Cardiac septum (tissue), 1 donor: ENCODE measurements around the gene XYLT1. TPM values are rescaled to one million over a fixed set of nuclear protein-coding genes. Genes with fewer than 3 reads are reported as not detected.
"Not testable (repeated sequence)": the region's sequence is repeated elsewhere in the genome, so short reads cannot be mapped to it uniquely, and the experiment has no call there.

Experiments
- DNase-seq: peaks from one replicate; pipeline ENCODE4 v3.0.0-alpha.2; 2020; ENCODE audit warnings: low spot score
- intact Hi-C: fragments of 100-400 bp; cut with DNase I; formaldehyde crosslinking; loops from one replicate; pipeline ENCODE4 v1.14.0; 2022
- total RNA-seq: library from RNA; stranded (reverse); fragmentation: NEBNext Ultra II Directional; extraction: Animal tissue kit (Norgen Biotek cat#: 25700); gene quantifications from one replicate; pipeline ENCODE4 v1.2.1, GENCODE V29; 2021
- donor health status: DM: no; HTN: no; CAD: no.

XYLT1 gene
- total RNA-seq, 1 donor from 2014 or later = 2.9 TPM

GRCh38 chr16:17496891-17497290 is 26.1 kb upstream of the XYLT1 start:
- intact Hi-C loops = no loop called here
- DNase-seq = no peak

- DNase-seq = no peak
- intact Hi-C loops = no loop called here
These were observed 22.3 kb upstream of the XYLT1 start for GRCh38 chr16:17493012-17493411.

GRCh38 chr16:17491140-17491662 is 20.4 kb upstream of the XYLT1 start:
- no peak for DNase-seq
- intact Hi-C loops = no loop called here

- no peak for DNase-seq
- intact Hi-C loops = no loop called here
These were observed 17.7 kb upstream of the XYLT1 start for GRCh38 chr16:17488506-17488905.

GRCh38 chr16:17483351-17483750 is 12.6 kb upstream of the XYLT1 start:
- DNase-seq = no peak
- intact Hi-C loops = no loop called here

GRCh38 chr16:17482341-17482740 is 11.6 kb upstream of the XYLT1 start:
- DNase-seq, intact Hi-C loops: not testable (repeated sequence)

GRCh38 chr16:17481736-17482135 is 11.0 kb upstream of the XYLT1 start:
- no peak for DNase-seq
- intact Hi-C loops = no loop called here

GRCh38 chr16:17477260-17477545 is 6.4 kb upstream of the XYLT1 start:
- DNase-seq, intact Hi-C loops: not testable (repeated sequence)

DNA sequence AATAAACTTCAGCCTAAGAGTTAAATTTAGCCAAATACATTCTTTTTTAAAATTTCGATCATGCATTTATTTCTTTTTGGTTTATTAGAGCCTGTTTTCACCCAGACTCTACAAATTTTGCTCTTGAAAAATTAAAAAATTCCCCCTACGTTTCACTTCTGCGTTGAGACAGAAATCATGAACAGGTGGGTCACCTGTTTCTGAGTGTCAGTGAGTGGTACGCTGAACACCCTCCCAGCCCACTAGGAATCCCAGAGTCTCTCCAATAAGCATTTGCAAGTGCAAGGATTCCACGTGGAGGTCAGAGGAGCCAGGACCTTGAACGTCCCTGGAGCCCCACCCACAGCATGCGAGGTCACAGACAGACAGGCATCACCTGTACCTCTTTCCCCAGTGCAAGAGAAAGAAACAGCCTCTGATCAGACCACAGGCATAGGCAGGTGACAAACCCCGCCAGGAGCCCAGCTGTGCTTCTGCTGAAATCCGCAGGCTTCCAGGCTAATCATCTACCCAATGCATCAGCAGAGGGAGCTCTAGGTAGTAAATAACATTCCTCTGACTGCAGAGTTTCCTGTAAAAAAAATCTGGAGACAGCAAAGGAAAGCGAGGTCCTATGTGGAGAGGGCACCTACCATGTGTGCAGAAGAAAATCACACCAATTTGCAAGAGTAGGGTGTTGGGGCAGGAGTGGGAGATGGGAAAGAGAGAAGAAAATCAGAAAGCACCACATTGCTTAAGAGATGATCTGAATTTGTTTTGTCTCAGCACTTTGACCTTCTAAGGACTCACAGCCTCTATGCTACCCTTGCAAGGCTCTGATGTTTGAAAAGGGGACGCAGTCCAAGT is 5.9 kb upstream of the XYLT1 start:
- DNase-seq = no peak
- intact Hi-C loops = no loop called here

GRCh38 chr16:17475104-17475503 is 4.3 kb upstream of the XYLT1 start:
- DNase-seq = no peak
- intact Hi-C loops = no loop called here

DNA sequence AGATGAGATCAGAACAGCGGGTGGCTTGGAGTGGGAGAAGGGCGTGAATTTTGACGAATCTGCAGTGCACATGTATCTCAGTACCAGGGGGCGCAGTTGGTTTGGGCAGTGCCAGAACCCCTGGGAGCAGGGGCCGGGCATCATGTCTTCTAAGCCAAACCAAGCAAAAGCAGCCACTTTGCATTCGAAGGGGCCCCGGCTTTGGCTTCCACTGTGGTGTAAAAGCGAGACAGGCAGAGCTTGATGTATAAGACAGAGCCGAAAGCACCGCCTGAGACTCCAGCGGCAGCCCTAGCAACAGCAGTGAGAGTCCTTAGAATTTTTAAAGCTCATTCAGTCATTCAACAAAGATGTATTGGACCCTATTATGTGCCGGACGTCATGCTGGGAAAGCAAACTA is 3.8 kb upstream of the XYLT1 start:
- intact Hi-C loops = no loop called here
- no peak for DNase-seq

DNA sequence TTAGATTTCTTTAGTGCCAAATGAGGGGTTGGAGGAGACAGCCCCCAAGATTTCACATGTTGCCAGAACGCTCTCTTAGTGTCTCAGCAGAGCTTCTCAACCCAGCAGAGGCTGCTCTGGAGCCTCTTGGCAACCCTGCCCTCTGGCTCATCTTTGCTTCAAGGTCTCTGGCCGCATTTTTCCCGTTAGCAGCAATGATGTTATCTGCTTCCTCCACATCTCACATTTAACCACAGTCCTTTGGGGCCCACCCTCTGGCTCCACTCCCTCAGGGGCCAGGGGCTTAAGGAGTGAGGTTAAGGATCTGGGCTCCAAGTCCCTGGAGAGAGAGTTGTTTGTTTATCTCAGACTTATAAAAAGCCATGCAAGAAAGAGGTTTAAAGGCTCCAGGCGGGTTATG is 3.3 kb upstream of the XYLT1 start:
- intact Hi-C loops = no loop called here
- DNase-seq = no peak

DNA sequence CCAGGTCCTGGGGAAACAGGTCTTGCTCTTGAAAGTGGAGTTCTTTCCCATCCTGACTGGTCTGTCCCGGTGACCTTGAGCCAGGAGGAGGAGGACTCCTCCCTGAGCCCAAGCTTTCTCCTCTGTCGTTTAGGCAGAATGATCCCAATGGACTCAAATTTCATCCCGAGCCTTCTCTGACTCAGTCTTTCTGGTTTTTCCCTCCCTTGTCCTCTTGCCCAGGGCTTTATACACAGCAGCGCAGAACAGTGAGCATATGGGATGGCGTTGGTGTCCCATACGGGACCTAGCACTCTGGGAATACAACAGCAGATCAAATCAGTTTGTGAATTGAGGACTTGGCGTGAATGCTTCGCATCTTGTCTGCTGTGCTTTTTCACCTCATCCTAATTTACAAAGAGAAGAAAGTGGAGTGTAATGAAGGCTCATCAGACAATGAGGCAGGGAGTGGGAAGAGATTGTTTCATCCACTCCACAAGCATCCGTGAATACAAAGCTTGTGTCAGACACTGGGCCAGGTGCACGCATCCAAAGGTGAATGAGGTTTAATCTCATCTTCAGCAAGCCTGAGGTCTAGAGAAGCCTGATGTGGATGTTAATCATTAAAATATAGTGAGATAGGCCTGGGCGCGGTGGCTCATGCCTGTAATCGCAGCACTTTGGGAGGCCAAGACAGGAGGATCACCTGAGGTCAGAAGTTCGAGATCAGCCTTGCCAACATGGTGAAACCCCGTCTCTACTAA is 1.1 kb upstream of the XYLT1 start:
- intact Hi-C loops = no loop called here
- no peak for DNase-seq

DNA sequence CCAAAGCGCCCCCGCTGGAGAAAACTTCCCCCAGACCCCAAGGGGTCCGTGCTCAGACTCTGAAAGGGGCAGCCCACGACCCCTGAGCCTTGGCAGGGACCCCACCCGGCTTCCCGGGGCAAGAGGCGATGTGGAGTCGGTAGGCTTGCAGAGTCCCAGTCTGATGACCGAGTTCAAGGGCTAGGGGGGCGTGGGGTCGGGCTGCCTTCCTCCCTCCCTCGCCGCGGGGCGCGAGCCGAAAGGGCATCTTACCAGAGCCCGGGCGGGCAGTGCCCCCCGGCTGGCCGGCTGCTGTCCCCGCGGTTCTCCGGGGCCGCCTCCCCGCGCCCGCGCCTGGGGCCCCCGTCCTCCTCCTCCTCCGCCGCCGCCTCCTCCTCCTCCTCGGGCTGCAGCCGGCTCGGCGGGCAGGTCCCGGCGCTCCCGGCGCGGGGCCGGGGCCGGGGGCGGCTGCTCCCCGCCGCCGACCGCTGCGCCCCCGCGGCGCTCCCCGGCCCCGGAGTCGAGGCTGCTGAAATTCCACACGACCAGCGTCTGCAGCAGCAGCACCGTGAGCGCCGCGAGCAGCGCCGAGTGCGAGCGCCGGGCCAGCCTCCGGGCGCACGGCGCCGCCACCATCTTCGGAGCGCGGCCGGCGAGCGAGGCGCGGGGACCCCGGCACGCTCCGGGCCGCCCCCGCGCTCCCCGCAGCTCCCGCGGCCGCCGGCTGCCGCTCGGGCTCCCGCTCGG is 415 bp downstream of the XYLT1 start:
- intact Hi-C loops = no loop called here
- DNase-seq = no peak

GRCh38 chr16:17469741-17470181 is 999 bp downstream of the XYLT1 start:
- DNase-seq = no peak
- intact Hi-C loops = loop anchor here (5.0 to 10.0 kb wide), 4 partner anchors 192 to 607 kb away; no protein-coding TSS in a partner anchor

- DNase-seq = no peak
- intact Hi-C loops = loop anchor here (5.0 to 10.0 kb wide), 4 partner anchors 192 to 607 kb away; no protein-coding TSS in a partner anchor
These were observed 1.6 kb downstream of the XYLT1 start for GRCh38 chr16:17469011-17469740.

- no peak for DNase-seq
- intact Hi-C loops = loop anchor here (5.0 to 10.0 kb wide), 4 partner anchors 191 to 606 kb away; no protein-coding TSS in a partner anchor
These were observed 2.1 kb downstream of the XYLT1 start for GRCh38 chr16:17468611-17469010.

GRCh38 chr16:17467923-17468540 is 2.7 kb downstream of the XYLT1 start:
- DNase-seq = no peak
- intact Hi-C loops = loop anchor here (5.0 to 10.0 kb wide), 4 partner anchors 191 to 606 kb away; no protein-coding TSS in a partner anchor

DNA sequence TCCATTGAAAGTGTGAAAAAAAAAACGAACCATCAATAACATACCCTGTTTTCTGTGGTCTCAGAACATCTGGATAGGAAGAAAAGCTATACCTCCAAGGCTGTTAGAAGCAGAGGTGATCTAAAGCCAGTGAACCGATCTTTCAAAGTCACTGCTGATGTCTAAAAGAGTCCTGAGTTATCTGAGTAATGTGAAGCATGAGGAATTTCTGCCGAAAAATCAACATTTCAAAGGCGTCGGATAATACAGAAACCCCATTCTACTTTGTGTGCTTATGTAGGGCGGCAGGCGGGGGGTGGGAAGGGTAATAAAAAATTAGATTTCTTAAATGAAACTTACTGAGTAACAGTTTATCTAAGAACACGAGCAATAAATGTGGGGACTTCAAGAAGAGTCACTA is 3.9 kb downstream of the XYLT1 start:
- intact Hi-C loops = loop anchor here (5.0 to 10.0 kb wide), 4 partner anchors 190 to 605 kb away; no protein-coding TSS in a partner anchor
- DNase-seq = no peak
